Osteoblast (primary cell): ENCODE measurements around the gene PDGFA. TPM values are rescaled to one million over a fixed set of nuclear protein-coding genes. Genes with fewer than 3 reads are reported as not detected.

Experiments used
- DNase-seq: peaks from one replicate; pipeline ENCODE4 v3.0.0; 2011; ENCODE audit warnings: low spot score, mixed read lengths; ENCODE audit not compliant: insufficient read length; ENCODE audit errors: missing footprints
- H2AFZ ChIP-seq: 2 replicates; pipeline ENCODE4 v1.6.0; 2011; ENCODE audit warnings: mild to moderate bottlenecking, low read length
- H3K27ac ChIP-seq: 2 replicates; pipeline ENCODE4 v1.5.1; 2011; ENCODE audit warnings: mild to moderate bottlenecking, low read depth, low read length, moderate library complexity
- H3K27me3 ChIP-seq: 2 replicates; pipeline ENCODE4 v1.6.0; 2012; ENCODE audit warnings: mild to moderate bottlenecking, control low read depth, inconsistent platforms, low read length, moderate library complexity; ENCODE audit not compliant: insufficient read depth
- H3K36me3 ChIP-seq: 2 replicates; pipeline ENCODE4 v1.5.1; 2011; ENCODE audit warnings: mild to moderate bottlenecking, low read length, control low read depth, moderate library complexity; ENCODE audit not compliant: insufficient read depth
- H3K4me1 ChIP-seq: 2 replicates; pipeline ENCODE4 v1.5.1; 2011; ENCODE audit warnings: mild to moderate bottlenecking, low read length, control low read depth, moderate library complexity; ENCODE audit not compliant: insufficient read depth
- H3K4me2 ChIP-seq: 2 replicates; pipeline ENCODE4 v1.6.0; 2011; ENCODE audit warnings: mild to moderate bottlenecking, low read length; ENCODE audit not compliant: insufficient read depth
- H3K4me3 ChIP-seq: fragments of 200-600 bp; sonication (generic); 3 replicates; pipeline ENCODE4 v1.5.1; 2012; ENCODE audit warnings: mild to moderate bottlenecking, low read length, inconsistent platforms; ENCODE audit not compliant: insufficient read depth
- H3K79me2 ChIP-seq: 2 replicates; pipeline ENCODE4 v1.6.0; 2012; ENCODE audit warnings: mild to moderate bottlenecking, low read length, control low read depth, inconsistent platforms; ENCODE audit not compliant: insufficient read depth
- H3K9me3 ChIP-seq: 2 replicates; pipeline ENCODE4 v1.5.1; 2011; ENCODE audit warnings: low read depth, low read length, control low read depth
- H4K20me1 ChIP-seq: 2 replicates; pipeline ENCODE4 v1.6.0; 2012; ENCODE audit warnings: mild to moderate bottlenecking, low read length, control low read depth; ENCODE audit not compliant: insufficient read depth
- CTCF ChIP-seq: IDR thresholded peaks from 2 replicates; pipeline ENCODE4 v1.5.1; 2011; ENCODE audit warnings: mild to moderate bottlenecking, low read depth, low read length, moderate library complexity; ENCODE audit errors: extremely low read depth
- total RNA-seq: library from RNA; depleted of rRNA; stranded (reverse); fragments of >200 nt; gene quantifications from 2 replicates; pipeline ENCODE4 v1.2.3, GENCODE V29; 2012

Gene PDGFA
- total RNA-seq, 1 donor, result 32.6 TPM

DNA sequence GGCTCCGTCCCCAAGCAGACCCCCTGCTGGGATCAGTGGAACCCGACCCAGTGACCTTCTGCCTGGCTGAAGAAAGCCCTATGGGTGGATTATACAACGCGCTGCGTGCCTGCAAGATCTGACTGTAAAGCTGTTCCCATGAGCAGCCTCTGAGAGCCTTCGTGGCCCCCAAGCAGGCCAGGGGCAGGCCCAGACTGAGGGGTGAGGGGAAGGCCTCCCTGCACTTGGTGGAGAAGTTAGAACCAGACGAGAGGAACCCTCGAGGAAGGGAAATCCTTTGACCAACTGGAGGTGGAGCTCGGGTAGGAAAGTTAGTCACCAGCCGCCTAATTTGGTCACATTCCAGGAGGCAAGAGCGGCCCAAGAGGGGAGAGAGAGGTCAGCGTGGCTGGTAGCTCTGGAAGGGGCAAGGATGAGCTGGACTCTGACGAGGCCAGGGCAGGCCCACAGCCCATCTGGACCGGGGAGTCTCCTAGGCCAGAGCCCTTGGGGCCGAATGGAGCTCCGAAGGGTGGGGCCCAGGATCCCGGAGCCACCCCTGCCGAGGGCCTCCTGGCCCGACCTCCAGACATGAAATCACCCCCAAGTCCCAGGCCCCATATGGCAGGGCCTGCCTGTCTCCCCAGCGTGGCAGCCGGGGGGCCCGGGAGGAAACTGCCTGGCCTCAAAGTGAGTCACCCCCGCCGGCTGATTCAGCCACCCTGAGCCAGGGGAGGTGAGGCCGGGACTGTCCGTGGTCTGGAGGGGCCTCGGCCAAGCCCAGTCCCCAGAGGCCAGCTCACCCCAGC, 23.3 kb upstream of the PDGFA start:
- peak overlapping the region; percentile 33 for H3K4me3 ChIP-seq
- TF ChIP-seq CTCF, result no peak
- peak overlapping the region; percentile 87 for H3K27ac ChIP-seq
- DNase-seq, result peak; percentile 100
- H3K79me2 ChIP-seq, result no peaks in the 10 kb centered on the region
- H3K4me2 ChIP-seq, result peak overlapping the region; percentile 34
- H3K27me3 ChIP-seq, result no peaks in the 10 kb centered on the region
- no peaks in the 10 kb centered on the region for H3K36me3 ChIP-seq
- H3K9me3 ChIP-seq, result no peaks in the 10 kb centered on the region
- peak overlapping the region; percentile 82 for H2AFZ ChIP-seq
- H4K20me1 ChIP-seq, result no peaks in the 10 kb centered on the region
- H3K4me1 ChIP-seq, result peaks cover 35% of the 10 kb centered on the region

DNA sequence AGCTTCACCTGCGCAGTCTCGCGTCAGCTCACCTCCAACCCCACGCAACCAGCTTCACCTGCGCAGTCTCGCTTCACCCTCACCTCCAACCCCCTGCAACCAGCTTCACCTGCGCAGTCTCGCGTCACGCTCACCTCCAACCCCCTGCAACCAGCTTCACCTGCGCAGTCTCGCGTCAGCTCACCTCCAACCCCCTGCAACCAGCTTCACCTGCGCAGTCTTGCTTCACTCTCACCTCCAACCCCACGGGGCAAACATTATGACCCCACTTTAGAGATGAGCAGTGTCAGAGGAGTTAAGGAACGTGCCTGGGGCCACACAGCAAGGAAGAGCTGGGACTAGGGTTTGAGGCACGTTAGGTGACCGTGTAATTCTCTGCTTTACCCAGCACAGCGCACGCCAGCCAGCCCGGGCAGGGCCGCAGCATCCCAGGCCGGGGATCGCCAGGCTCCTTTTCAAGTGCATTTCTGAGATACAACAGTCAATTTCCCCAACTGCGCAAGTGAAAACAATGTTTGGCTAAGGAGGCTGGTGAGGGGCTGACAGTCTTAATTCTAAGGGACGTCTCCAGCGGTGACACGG, 22.6 kb upstream of the PDGFA start:
- H2AFZ ChIP-seq, result peak overlapping the region; percentile 82
- no peaks in the 10 kb centered on the region for H4K20me1 ChIP-seq
- H3K4me2 ChIP-seq, result peak overlapping the region; percentile 34
- H3K4me3 ChIP-seq, result no peak overlapping the region
- H3K27ac ChIP-seq, result peak overlapping the region; percentile 87
- no peak for TF ChIP-seq CTCF
- H3K27me3 ChIP-seq, result no peaks in the 10 kb centered on the region
- H3K36me3 ChIP-seq, result no peaks in the 10 kb centered on the region
- H3K9me3 ChIP-seq, result no peaks in the 10 kb centered on the region
- peaks cover 39% of the 10 kb centered on the region for H3K4me1 ChIP-seq
- H3K79me2 ChIP-seq, result no peaks in the 10 kb centered on the region
- DNase-seq, result no peak

- Histone ChIP-seq H2AFZ (no peak overlapping the region), H3K4me2 (no peak overlapping the region), H3K9me3 (no peaks in the 10 kb centered on the region), H3K4me1 (peaks cover 35% of the 10 kb centered on the region), H3K27me3 (no peaks in the 10 kb centered on the region), H3K36me3 (no peaks in the 10 kb centered on the region), H3K27ac (no peak overlapping the region), H4K20me1 (no peaks in the 10 kb centered on the region), H3K4me3 (no peak overlapping the region), H3K79me2 (no peaks in the 10 kb centered on the region)
- no peak for DNase-seq
- TF ChIP-seq CTCF, result no peak
Measured at GRCh38 chr7:541661-542060, 22.0 kb upstream of the PDGFA start.

DNA sequence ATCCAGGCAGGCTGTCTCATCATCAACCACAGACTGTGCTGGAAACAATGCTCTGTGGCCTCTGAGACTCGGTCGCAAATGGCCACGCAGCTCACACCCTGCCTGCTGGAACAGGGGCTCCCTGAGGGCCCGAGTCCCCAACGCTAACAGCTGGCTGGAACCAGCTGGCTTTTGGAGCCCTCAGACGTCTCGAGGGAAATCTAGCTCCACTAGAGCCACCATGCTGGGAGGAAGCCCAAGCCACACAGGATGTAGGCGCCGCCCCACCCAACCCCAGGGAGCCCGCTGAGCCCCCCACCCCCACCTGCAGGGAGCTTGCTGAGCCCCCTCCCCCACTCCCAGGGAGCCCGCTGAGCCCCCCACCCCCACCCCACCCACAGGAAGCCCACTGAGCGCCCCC, 21.4 kb upstream of the PDGFA start:
- TF ChIP-seq CTCF, result no peak
- Histone ChIP-seq H3K4me2 (no peak overlapping the region), H3K36me3 (no peaks in the 10 kb centered on the region), H3K4me3 (no peak overlapping the region), H4K20me1 (no peaks in the 10 kb centered on the region), H3K4me1 (peaks cover 35% of the 10 kb centered on the region), H3K27me3 (no peaks in the 10 kb centered on the region), H3K9me3 (no peaks in the 10 kb centered on the region), H3K27ac (no peak overlapping the region), H3K79me2 (no peaks in the 10 kb centered on the region), H2AFZ (no peak overlapping the region)
- DNase-seq, result no peak
